ENCODE data around the gene ADCY3. TPM values are rescaled to one million over a fixed set of nuclear protein-coding genes. Genes with fewer than 3 reads are reported as not detected.

The ADCY3 gene
- polyA plus RNA-seq, 3 donors = 19.9 to 26.4 (median 20.0) TPM

- DNase-seq (ENCODE audit: extremely low read depth in 1 of 11, low read depth in 9 of 11, low spot score in 4 of 11) = peak in 10 of 11 donors; percentile 48 to 80 (median 65)
Measured at GRCh38 chr2:24885221-24886125, 34.6 kb downstream of the ADCY3 start.

DNA sequence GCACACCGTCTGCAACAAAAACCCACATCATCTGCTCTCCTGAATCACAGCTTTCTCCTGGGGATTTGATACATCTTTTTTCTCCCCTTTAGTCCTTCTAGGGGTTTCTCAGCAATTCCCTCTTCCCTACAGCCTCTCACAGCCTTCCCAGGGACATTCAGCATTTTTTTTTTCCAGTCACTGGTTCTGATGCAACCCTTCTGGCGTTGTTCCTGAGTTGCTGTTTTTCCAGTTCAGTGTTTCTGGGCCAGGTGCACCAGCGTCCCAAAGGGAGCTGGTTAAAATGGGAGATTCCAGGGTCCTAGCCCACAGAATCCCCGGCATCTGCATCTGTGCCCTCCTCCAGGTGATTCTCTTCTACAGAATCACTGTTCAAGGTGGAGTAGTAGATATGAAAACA lies 36.1 kb downstream of the ADCY3 start:
- no peak for DNase-seq (ENCODE audit: extremely low read depth in 1 of 11, low read depth in 9 of 11, low spot score in 4 of 11)

DNA sequence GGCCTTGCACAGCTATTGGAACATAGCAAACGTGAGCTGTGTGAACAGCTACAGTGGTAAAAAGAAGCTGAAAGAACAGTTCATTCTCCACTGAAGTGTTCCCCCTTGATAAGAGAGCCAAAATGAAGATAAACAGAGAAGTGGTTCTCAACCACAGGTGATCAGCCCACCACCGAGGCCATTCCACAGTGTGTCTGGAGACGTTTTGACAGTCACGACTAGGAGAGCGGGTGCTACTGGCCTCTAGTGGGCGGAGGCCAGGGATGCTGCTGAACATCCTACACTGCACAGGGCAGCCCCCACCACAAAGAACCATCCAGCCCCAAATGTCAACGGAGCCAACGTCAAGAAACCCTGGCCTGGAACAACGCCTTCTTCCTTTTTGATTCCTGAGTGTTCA lies 38.4 kb downstream of the ADCY3 start:
- DNase-seq (ENCODE audit: extremely low read depth in 1 of 11, low read depth in 9 of 11, low spot score in 4 of 11) = no peak

DNA sequence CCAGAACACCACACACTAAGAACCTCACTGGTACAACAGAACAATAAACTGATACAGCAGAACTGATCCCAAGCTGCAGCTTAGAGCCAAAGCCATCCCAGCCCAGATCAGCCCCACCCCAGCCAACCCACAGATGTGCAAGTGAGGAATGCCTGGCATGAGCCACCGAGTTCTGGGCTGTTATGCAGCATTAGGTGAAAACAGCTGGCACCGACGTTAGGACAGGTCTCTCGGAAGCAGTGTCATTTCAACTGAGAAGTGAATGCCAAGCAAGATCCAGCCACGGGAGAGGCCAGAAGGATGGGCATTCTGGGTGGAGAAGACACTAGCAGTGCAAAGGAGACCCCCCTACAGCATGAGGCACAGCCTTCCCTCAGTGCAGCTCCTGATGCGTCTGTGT lies 38.9 kb downstream of the ADCY3 start:
- no peak for DNase-seq (ENCODE audit: extremely low read depth in 1 of 11, low read depth in 9 of 11, low spot score in 4 of 11)

- no peak for DNase-seq (ENCODE audit: extremely low read depth in 1 of 11, low read depth in 9 of 11, low spot score in 4 of 11)
Measured at GRCh38 chr2:24878341-24878740, 41.7 kb downstream of the ADCY3 start.

GRCh38 chr2:24877646-24878045 lies 42.4 kb downstream of the ADCY3 start:
- no peak for DNase-seq (ENCODE audit: extremely low read depth in 1 of 11, low read depth in 9 of 11, low spot score in 4 of 11)

GRCh38 chr2:24877067-24877466 lies 43.0 kb downstream of the ADCY3 start:
- DNase-seq (ENCODE audit: extremely low read depth in 1 of 11, low read depth in 9 of 11, low spot score in 4 of 11) = no peak

DNA sequence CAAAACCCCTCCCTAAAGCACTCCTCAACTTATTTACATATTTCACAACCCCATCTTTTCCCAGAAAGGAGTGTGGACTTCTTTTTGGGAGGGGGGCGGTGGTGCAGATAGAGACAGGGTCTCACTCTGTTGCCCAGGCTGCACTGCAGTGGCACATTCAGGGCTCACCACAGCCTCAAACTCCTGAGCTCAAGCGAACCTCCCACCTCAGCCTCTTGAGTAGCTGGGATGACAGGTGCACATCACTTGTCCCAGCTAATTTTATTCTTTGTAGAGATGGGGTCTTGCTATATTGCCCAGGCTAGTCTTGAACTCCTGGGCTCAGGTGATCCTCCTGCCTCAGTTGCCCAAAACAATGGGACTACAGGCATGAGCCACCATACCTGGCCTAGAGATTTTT lies 44.1 kb downstream of the ADCY3 start:
- no peak for DNase-seq (ENCODE audit: extremely low read depth in 1 of 11, low read depth in 9 of 11, low spot score in 4 of 11)

GRCh38 chr2:24875272-24875671 lies 44.8 kb downstream of the ADCY3 start:
- no peak for DNase-seq (ENCODE audit: extremely low read depth in 1 of 11, low read depth in 9 of 11, low spot score in 4 of 11)

- DNase-seq (ENCODE audit: extremely low read depth in 1 of 11, low read depth in 9 of 11, low spot score in 4 of 11) = no peak
Measured at GRCh38 chr2:24874035-24874434, 46.0 kb downstream of the ADCY3 start.

- no peak for DNase-seq (ENCODE audit: extremely low read depth in 1 of 11, low read depth in 9 of 11, low spot score in 4 of 11)
Measured at GRCh38 chr2:24873619-24874018, 46.4 kb downstream of the ADCY3 start.

DNA sequence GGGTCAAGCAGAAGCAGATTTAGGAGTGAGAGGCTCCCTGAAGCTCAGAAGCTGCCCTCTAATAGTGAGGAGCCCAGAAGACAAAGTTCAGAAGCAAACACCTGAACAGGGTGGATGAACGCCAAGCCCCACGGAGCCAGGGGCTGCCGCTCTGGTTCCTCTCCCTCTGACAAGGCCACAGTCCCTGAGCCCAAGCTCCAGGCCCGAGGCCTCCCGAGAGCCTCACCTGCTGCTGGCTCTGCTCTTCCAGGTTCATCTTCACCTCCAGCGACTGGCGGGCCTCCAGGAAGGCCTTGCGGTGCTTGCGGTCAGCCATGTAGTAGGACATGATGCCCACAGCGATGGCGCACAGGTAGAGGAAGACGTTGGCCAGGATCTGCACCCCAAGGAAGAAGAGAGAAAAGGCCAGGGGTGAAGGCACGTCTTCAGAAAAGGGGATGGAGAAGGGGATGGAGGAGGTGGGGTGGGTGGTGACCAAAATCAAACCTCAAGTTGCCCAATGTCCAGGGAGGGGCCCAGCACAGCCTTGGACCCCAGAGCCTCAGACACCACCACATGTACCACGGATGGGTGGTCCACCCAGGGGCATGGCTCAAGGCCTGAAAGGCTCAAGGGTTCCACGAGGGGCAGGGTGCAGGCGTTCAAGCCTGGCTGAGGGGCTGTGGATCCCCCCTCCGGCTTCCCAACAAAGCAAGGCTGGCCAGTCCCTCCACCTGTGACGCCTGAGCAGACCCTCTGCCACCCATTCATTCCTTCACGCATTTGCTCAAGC lies 47.5 kb downstream of the ADCY3 start:
- no peak for DNase-seq (ENCODE audit: extremely low read depth in 1 of 11, low read depth in 9 of 11, low spot score in 4 of 11)

DNA sequence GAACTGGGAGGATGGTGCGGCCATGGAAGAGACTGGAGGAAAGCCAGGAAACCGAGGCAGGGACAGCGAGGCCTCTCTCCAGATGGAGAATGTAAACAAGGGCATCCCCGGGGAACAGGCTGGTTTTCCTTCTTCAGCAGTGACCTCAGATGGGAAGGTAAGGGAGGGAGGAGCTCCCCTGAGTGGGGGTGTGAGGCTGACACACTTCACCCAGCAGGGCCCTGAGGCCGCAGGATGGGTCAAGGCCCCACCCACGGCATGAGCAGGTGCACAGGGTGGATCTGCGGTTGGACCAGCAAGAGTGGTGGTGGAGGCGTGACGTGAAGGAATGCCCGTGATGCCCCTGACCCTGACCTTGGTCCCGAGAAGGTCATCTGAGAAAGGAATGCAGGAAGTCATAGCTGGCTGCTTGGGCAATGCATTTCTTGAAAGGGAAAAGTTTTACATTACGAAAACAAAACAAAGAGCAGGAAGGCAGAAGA lies 48.1 kb downstream of the ADCY3 start:
- no peak for DNase-seq (ENCODE audit: extremely low read depth in 1 of 11, low read depth in 9 of 11, low spot score in 4 of 11)

DNA sequence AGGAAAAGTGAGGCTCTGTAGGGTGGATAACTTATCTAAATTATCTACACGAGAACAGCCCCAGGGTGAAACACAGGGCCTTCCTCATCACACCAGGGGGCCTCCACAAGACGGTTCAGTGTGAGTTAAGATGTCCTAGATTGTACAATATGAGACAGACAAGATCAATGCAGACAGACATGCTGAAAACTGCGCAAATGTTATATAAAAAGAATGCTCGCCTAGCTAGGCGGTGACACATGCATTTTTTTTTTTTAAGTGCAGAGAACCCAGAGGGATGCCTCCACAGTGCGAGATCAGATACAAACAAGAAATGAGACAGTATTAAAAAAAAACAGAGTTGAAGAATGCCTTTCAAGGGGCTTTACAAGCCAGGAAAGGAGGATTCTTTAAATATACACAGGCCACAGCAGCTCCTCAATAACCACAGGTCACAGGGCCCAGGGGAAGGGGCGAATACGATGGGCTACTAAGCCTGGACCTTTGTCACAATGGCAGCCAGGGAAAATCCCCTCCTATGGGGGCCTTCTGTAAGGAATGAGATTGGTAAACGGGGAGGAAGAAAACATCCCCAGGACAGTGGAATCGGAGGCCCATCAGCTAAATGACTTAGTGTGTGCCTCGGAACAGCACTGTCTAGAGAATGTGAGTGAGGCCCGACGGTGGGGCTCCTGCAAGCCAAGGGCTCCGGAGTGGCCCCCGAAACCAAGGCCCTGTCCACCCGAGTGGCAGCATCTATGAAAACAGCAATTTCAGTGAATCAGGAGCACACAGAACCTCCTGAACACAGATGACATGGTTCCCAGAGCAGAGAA lies 48.9 kb downstream of the ADCY3 start:
- DNase-seq (ENCODE audit: extremely low read depth in 1 of 11, low read depth in 9 of 11, low spot score in 4 of 11) = no peak

DNA sequence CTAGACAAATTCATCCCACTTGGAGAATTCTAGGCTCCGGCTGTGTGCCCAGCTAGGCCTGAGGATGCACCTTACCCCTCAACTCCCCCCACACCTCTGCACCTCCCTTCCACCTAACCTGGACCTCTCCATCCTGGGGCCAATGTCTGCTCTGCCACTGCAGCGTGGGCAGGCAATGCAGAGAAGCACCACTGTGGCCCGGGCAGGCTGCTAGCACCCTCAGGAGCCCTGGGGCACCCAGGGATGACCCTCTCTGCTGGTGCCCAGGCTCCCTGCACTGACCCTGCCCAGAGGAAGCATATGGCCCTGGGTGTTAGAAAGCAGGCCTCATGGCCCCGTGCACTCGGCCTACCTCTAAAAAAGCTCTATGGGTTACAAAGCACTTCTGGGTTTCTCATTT lies 49.6 kb downstream of the ADCY3 start:
- DNase-seq (ENCODE audit: extremely low read depth in 1 of 11, low read depth in 9 of 11, low spot score in 4 of 11) = no peak

DNA sequence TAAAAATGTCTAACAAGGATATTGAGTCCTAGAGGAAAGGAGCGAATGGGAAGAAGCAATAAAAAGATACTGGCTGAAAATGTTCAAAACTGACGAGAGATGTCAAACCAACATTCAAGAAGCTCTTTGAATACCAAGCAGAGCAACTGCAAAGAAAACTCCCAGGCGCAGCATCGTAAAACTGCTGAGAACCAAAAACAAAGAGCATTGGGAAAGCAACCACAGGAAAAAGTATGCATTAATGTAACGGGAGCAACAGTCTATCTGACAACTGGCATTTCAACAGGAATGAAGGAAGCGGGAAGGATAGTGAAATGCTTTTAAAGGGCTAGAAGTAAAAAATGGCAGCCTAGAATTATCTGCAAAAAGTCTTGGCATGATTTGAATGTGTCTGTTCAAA lies 53.1 kb downstream of the ADCY3 start:
- DNase-seq (ENCODE audit: extremely low read depth in 1 of 11, low read depth in 9 of 11, low spot score in 4 of 11) = no peak

GRCh38 chr2:24863641-24864040 lies 56.4 kb downstream of the ADCY3 start:
- no peak for DNase-seq (ENCODE audit: extremely low read depth in 1 of 11, low read depth in 9 of 11, low spot score in 4 of 11)

DNA sequence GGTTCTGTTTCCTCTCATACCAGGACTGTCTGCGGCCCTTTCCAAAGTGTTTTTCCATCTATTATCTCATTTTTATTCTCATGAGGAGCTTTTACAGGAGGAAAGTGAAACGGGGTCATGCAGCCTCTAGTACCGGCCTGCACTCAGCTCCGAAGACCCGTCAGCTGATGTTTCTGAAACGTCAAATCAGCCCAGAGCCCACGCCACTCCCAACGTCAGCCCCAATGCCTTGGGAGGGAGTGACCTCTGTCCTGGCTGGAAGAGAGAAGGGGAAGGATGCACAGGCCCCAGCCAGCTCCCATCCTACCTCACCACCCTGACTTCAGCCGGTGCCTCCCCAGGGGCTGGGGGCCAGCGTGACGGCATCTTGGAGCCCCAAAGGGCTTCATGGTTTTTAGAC lies 58.5 kb downstream of the ADCY3 start:
- no peak for DNase-seq (ENCODE audit: extremely low read depth in 1 of 11, low read depth in 9 of 11, low spot score in 4 of 11)

GRCh38 chr2:24860631-24861030 lies 59.4 kb downstream of the ADCY3 start:
- no peak for DNase-seq (ENCODE audit: extremely low read depth in 1 of 11, low read depth in 9 of 11, low spot score in 4 of 11)

Data from renal cortex interstitium (tissue), 11 donors.